Epithelial cell of umbilical artery (primary cell): ENCODE results near the gene ERBB4. TPM values are rescaled to one million over a fixed set of nuclear protein-coding genes. Genes with fewer than 3 reads are reported as not detected.

ENCODE experiments used
- total RNA-seq: library from RNA; depleted of rRNA; stranded (reverse); fragments of >200 nt; gene quantifications from 2 replicates; pipeline ENCODE4 v1.2.3, GENCODE V29; 2014

The ERBB4 gene
- total RNA-seq: under 0.01 TPM in 2 replicates

GRCh38 chr2:212538305-212539071, at the start of gene ERBB4:
Gene ERBB4, minus strand, starts transcription at chr2:212538802. Its CDS starts 272 bp downstream, at chr2:212538530.

